Ishikawa (cell line): ENCODE results near the gene YEATS2.

Experiments
- CEBPB ChIP-seq: IDR thresholded peaks from 2 replicates; pipeline ENCODE4 v1.6.1; 2012
- EP300 ChIP-seq: IDR thresholded peaks from 2 replicates; pipeline ENCODE4 v1.6.1; 2012; ENCODE audit warnings: borderline replicate concordance
- TAF1 ChIP-seq: IDR thresholded peaks from 2 replicates; pipeline ENCODE4 v1.6.1; 2012; ENCODE audit warnings: low read depth, mild to moderate bottlenecking
- ZBTB7A ChIP-seq: IDR thresholded peaks from 2 replicates; pipeline ENCODE4 v1.6.1; 2012; ENCODE audit warnings: low read depth
- TF ChIP-seq, protein P1 (sequence below): IDR thresholded peaks from 2 replicates; pipeline ENCODE4 v1.6.1; 2012; ENCODE audit warnings: low read depth, mild to moderate bottlenecking

DNA sequence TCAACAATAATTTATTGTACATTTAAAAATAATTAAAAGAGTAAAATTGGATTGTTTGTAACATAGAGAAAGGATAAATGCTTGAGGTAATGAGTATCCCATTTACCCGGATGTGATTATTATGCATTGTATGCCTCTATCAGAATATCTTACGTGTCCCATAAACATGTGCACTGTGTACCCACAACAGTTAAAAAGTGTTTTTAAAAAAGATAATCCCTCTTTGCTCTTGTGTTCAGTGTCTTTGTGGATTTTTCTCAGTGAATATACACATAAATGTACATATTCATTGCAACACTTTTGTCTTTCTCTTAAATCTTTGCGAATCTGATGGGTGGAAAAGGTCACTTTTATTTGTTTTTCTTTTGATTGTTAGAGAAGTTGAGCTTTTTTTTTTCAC is 20.4 kb downstream of the YEATS2 start:
- TF ChIP-seq ZBTB7A (no peak), EP300 (no peak), TAF1 (no peak), CEBPB (no peak)
- TF ChIP-seq, protein P1, sequence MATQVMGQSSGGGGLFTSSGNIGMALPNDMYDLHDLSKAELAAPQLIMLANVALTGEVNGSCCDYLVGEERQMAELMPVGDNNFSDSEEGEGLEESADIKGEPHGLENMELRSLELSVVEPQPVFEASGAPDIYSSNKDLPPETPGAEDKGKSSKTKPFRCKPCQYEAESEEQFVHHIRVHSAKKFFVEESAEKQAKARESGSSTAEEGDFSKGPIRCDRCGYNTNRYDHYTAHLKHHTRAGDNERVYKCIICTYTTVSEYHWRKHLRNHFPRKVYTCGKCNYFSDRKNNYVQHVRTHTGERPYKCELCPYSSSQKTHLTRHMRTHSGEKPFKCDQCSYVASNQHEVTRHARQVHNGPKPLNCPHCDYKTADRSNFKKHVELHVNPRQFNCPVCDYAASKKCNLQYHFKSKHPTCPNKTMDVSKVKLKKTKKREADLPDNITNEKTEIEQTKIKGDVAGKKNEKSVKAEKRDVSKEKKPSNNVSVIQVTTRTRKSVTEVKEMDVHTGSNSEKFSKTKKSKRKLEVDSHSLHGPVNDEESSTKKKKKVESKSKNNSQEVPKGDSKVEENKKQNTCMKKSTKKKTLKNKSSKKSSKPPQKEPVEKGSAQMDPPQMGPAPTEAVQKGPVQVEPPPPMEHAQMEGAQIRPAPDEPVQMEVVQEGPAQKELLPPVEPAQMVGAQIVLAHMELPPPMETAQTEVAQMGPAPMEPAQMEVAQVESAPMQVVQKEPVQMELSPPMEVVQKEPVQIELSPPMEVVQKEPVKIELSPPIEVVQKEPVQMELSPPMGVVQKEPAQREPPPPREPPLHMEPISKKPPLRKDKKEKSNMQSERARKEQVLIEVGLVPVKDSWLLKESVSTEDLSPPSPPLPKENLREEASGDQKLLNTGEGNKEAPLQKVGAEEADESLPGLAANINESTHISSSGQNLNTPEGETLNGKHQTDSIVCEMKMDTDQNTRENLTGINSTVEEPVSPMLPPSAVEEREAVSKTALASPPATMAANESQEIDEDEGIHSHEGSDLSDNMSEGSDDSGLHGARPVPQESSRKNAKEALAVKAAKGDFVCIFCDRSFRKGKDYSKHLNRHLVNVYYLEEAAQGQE: no peak
